GM21737 (cell line): ENCODE results near the gene KRT75.

Experiments
- ATAC-seq: cut with Tn5 transposase; IDR thresholded peaks from one replicate; pipeline ENCODE4 v1.9.1; 2021; ENCODE audit warnings: mild to moderate bottlenecking, moderate library complexity; ENCODE audit not compliant: unreplicated experiment

Gene KRT75

DNA sequence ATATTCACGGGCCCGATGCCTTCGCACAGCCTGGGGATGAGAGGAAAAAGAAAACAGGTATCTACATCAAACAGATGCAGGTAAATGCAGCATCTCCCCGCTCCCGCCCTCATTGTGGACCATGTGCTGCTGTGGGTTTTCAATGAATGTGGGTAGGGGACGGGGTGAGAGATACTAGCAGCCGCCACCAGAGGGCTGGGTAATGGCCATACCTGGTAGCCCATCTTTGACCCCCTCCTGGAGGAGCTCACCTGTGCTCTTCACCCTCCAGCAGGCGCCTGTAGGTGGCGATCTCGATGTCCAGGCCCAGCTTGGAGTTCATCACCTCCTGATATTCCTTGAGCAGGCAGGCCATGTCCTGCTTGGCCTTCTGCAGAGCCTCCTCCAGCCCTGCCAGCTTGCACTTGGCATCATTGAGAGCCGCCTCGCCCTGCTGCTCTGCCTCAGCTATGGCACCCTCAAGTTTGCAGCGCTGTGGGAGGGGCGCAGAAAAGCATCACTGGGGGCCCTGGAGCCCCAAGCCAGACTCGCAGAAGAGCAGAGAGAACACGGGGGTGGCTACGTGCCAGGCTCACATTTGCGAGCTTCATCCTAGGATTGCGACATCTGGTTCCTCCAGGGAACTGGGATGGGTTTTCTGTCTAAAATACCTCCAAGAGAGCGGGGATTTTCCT, 38.3 kb downstream of the KRT75 start:
- ATAC-seq = no peak

DNA sequence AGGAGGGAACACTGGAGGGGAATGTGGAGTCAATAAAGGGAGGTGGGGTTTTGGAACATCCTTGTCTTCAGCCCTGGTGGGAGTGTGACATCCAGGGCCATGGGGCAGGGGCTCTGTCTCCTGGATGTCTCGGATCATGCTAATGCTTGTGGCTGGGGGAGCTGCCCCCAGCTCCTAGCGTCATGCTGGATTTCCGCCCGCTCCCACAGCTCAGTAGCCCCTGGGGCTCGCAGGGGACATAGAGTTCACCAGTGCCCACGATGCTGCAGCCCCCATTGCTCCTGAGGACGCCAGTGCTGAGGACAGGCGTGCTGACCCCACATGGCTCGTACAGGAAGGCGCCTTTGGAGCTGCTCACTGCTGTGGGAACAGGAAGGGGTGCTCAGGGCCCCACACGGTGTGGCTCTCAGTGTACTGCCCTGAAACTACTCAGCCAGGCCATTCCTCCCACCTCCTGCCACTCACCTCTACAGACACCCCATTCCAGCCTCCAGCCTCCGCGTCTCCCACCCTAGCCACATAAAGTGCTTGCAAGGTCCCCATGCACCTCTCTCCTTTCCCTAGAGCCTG, 39.2 kb downstream of the KRT75 start:
- no peak for ATAC-seq

DNA sequence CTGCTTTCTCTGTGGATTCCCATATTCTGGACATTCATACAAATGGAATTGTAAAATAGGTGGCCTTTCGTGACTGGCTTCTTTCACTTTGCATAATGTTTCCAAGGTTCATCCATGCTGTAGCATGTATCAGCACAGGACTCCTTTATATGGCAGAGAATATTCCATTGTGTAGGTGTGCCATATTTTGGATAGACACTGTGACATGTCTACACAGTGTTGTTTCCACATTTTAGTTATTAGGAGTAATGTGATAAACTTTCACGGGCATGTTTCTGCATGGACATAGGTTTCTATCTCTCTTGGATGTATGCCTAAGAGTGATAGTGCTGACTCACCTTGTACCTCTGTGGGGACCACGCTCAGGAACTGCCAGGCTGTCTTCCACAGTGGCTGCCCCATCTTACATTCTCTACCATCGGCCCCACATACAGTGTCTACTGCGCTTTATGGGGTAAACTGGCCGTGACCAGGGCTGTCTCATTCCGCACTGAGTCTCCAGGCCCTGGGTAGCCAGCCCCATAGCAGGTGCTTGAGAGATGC, 41.6 kb downstream of the KRT75 start:
- no peak for ATAC-seq

DNA sequence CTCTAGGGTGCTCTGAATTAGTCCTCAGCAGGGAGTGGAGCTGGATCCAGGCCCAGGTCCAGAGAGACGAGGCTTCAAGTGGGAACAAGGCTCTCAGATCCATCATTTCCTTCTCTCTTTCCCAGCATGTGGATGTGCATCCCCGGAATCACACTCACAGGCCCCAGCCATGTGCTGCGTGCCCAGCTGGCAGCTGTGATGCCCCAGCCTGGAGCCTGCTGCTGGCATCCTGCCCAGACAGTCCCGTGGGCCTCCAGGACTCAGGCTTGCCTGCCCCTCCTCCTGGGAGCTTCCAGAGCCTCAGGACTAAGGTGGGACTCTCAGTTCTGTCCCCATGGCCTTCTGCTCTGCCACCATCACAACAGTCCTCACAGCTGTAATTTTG, 42.6 kb downstream of the KRT75 start:
- no peak for ATAC-seq

DNA sequence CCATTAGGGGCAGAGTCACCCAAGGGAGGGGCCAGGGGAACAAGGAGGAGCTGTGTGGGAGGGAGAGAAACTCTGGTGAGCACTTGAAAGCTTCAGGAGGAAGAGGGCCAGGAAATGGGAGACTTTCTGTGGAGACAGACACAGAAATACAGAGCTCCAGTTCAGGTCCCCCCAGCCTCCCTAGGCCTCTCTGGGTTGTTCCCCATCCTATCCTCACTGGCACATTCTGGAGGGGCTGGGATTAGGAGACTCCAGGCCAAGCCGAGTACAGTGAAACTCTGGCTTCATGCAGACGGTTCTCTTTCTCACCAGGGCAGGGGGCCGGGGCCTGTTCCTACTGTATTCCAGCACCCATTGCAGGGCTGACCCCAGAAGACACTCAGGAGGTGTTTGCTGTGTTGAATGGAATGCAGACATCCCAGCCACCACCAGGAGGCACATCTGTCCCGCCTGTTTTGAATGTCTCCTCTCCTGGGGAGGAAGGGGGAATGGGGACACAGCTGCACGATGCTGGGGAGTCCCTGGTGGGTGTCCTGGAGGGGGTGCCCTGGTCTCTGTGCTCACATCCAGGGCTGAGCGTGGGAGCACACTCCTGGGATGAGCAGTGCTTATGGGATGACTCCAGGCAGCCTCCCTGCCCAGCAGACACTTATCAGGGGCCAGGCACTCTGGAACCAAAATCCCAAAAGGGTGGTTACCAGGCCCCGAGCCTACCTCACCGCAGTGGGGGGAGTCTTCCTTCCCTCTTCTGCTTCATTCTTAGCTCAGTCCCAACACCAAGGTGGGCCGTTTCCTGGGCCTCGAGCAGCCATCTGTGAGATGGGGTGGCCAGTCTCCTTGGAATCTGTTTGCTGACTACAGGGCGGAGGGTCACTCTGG, 43.2 kb downstream of the KRT75 start:
- ATAC-seq = no peak

DNA sequence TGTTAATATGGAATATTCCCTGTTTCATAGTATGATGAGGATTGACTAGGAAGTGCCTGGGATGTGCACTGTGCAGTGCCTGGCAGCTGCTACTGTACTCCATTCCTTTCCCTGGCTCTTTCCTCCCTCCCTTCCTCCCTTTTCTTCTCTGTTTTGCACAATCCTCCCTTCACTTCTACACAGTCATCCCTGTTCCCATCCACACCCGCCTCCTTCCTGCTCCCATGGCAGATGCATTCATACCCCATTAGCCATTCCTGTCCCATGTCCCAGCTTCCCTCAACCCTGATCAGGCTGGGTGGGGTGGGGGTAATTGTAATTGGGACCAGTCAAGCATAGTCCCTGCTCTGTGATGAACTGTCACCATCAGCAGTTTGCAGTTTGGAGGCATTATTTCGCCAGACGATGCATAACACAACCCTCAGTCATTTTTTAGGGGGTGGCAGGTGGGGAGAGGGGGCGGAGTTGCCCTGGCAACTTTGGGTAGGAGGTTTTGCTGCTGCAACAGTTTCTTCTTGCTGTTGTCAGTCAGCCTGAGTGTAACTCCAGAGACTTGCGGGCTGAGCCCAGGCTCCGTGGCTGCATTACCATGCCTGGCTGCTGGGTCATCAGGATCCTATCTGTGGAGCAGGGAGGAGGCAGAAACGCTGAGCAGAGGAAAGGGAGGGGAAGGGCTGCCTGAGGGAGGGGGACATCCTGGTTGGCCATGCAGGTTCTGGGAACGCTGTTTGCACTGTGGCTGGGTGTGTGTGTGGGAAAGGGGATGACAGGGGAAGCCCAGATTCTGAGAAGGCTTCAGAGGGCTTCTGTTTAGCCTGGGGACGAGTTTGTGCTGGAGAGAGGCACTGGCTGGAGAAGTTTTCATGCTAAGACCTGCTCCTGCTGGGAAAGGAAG, 44.6 kb downstream of the KRT75 start:
- no peak for ATAC-seq

DNA sequence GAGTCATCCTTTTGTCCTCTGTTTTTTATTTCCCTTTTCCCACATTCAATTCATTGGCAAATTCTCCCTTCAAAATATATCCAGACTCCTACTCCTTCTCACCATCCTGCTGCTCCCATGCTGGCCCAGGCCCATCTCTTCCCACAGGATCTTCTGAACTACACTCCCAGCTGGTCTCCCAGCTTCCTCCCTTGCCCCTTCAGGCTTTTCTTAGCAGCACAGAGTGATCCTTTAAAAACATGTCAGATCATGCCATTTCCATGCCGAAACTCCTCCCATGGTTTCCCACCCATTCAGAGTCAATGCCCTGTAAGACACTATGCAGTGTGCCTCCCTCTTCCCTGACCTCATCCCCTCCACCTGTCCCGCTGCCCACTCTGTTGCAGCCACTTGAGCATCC, 46.3 kb downstream of the KRT75 start:
- no peak for ATAC-seq

DNA sequence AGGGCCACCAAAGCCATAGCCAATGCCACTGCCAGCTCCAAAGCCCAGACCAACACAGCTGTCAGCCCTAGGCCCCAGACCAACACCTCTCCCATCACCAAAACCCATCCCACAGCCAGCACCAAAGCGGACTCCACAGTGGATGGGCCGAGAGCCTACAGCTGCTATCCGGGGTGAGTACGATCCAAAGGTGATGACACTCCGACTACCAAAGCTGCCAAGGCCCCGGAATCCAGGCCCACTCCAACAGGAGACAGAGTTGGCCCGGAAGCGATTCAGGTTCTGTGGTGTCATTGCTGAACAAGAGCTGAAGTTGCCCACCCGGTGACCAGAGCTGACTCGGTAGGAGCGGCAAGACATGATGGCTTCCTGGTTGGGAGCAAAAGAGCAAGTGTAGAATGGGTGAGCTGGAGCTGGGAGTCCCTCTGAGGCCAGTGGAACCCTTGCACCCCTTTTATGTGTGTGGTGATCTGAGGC, 48.9 kb downstream of the KRT75 start, which contains the start of gene KRT84:
KRT84 (minus strand) TSS at position 427 of the 477 bp plus-strand sequence; CDS start at position 360, 67 bp downstream.
- ATAC-seq = no peak

DNA sequence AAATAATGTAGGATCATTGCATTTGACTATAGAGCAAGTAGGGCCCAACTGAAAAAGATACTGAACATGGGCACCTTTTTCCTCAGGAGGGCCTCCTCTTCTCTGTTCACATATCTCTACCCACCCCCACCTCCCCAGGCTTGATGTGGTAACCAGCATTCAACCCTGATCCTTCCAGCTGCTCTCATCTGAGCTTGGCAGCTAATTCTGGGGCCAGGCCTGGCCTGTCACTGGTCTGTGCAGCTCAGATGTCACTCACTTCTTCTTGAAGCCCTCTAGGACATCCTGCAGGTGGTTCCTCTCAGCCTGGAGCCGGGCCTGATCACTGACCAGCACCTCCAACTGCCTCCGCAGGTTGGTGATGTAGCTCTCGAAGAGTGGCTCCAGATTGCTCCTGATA, 50.8 kb downstream of the KRT75 start:
- no peak for ATAC-seq

DNA sequence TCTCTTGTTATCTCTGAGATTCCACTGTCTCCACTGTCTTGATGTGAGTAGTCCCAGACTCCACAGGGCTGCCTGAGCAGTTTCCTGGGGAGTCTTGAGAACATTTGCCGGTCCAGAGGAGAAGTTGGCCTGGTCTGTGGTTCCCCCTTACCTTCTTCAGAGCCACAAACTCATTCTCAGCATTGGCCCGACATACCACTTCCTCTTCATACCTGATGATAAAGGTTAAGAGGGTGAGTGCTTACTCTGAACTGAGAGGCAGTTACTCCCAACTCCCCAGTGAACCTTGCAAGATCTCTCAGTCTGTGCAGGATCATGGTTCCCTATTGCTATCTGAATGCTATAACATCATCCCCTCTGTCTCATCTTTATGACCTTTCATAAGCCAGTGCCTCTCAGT, 51.3 kb downstream of the KRT75 start:
- no peak for ATAC-seq

DNA sequence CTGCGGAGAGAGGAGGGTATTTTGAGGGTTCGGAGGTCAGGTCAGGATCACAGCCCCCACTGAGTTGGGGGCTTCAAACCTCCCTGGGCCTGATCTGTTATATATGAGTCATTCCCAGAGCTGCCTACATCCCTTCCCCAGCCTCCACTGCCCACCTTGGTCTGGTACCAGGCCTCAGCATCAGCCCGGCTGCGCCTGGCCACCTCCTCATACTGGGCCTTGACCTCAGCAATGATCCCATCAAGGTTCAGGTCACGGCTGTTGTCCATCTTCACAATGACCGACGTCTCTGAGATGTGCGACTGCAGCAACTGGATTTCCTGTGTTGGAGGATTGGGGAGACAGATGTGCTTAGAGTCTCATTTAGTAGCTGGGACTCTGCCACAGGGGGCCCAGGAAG, 53.0 kb downstream of the KRT75 start:
- ATAC-seq = no peak

DNA sequence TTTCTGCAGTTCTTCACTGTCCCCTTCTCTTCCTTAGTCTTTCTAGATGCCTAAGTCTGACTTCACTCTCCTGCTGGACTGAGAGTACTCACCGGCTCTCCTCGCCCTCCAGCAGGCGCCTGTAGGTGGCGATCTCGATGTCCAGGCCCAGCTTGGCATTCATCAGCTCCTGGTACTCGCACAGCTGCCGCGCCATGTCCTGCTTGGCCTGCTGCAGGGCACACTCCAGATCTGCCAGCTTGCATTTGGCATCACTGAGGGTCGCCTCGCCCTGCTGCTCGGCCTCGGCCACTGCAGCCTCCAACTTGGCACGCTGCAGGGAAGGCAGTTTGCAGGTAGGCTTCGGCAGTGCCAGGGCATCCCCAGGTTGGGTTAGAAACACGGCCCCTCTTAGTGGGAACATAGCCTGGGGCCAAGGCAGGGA, 53.9 kb downstream of the KRT75 start:
- no peak for ATAC-seq

DNA sequence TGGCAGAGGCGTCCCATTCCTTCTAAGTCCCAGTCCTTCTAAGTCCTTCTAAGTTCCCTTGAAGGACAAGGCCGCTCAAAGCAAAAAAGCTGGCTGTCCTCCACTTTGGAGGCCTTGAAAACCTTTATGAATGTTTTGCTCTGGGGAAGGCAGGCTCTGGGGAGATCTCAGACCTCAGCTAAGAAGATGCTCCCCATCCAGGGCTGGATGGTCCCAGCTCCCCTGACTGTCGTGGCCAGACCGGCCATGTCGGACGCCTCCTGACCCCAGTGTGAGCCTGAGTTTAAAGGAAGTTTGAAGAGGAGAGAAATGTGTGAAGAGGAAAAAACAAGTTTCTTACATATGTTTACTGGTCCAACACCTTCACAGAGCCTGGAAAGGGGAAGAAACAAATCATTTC, 54.6 kb downstream of the KRT75 start:
- no peak for ATAC-seq

DNA sequence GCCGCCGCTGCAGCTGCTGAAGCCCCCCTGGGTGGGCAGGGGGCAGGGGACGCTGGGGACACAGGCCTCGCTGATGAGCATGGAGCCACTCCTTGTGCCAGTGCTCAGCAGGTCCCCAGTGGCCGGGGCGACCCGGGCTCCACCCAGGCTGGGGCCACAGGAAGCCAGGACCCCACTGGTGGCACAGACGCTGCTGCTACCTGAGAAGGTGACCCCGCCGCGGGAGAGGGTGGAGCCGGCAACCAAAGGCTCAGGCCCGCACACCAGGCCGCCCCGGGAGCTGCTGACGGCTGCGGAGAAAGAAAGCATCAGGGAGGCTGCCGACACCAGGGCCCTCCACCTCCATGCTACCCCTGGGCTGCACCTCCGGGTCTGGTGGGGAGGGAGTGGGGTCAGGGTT, 56.1 kb downstream of the KRT75 start:
- ATAC-seq = no peak

DNA sequence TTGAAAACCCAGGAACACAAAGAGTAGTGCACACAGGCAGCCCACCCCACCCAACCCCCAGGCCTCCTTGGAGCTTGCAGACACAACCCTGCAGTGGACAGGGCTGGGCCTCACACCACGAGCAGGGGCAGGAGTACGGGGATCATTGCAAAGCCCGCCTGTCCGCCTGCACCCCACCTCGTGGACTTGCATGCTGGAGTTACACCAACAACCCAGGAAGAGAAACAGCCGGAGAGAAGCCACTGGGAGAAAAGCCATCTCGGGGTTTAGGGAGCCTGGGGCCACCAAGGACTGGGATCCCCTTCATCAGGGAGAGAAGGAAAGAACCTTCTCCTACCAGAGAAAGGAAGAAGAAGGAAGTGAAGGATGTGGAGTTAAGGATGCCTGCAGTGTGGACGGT, 56.9 kb downstream of the KRT75 start:
- ATAC-seq = no peak
